ENCODE measurements around the gene HDAC4.

The HDAC4 gene

GRCh38 chr2:239397931-239398471 lies 2.8 kb downstream of the HDAC4 start:
- TF ChIP-seq YY1 (IDR thresholded peaks at IDR 0.05; ENCODE audit: low read depth), result no peak
- TF ChIP-seq REST (IDR thresholded peaks at IDR 0.05; ENCODE audit: low read depth), result no peak
- TF ChIP-seq CREB1 (IDR thresholded peaks at IDR 0.05; ENCODE audit: low read depth), result no peak
- no peak for TF ChIP-seq CEBPB (IDR thresholded peaks at IDR 0.05)
- no peak for TF ChIP-seq RAD21 (IDR thresholded peaks at IDR 0.05; ENCODE audit: low read depth)
- TF ChIP-seq FOXM1 (IDR thresholded peaks at IDR 0.05; ENCODE audit: borderline replicate concordance, low read depth), result no peak
- TF ChIP-seq TAF1 (IDR thresholded peaks at IDR 0.05; ENCODE audit: low read depth), result no peak
- no peak for TF ChIP-seq EGR1 (IDR thresholded peaks at IDR 0.05)
- TF ChIP-seq EP300 (IDR thresholded peaks at IDR 0.05; ENCODE audit: borderline replicate concordance), result no peak

GRCh38 chr2:239396881-239397681 lies 3.7 kb downstream of the HDAC4 start:
- TF ChIP-seq ZBTB7A (IDR thresholded peaks at IDR 0.05; ENCODE audit: low read depth) (no peak), RAD21 (IDR thresholded peaks at IDR 0.05; ENCODE audit: low read depth) (peak; percentile 31; the same call in 1 of the 2 replicates)

GRCh38 chr2:239395524-239395923 lies 5.3 kb downstream of the HDAC4 start:
- no peak for TF ChIP-seq YY1 (IDR thresholded peaks at IDR 0.05; ENCODE audit: low read depth)
- no peak for TF ChIP-seq EGR1 (IDR thresholded peaks at IDR 0.05)
- TF ChIP-seq EP300 (IDR thresholded peaks at IDR 0.05; ENCODE audit: borderline replicate concordance), result no peak
- TF ChIP-seq TAF1 (IDR thresholded peaks at IDR 0.05; ENCODE audit: low read depth), result no peak
- no peak for TF ChIP-seq TEAD4 (IDR thresholded peaks at IDR 0.05)

- TF ChIP-seq EGR1 (IDR thresholded peaks at IDR 0.05), result no peak
- TF ChIP-seq CREB1 (IDR thresholded peaks at IDR 0.05; ENCODE audit: low read depth), result no peak
- no peak for TF ChIP-seq FOXM1 (IDR thresholded peaks at IDR 0.05; ENCODE audit: borderline replicate concordance, low read depth)
- TF ChIP-seq TEAD4 (IDR thresholded peaks at IDR 0.05), result no peak
- no peak for TF ChIP-seq RAD21 (IDR thresholded peaks at IDR 0.05; ENCODE audit: low read depth)
- no peak for TF ChIP-seq YY1 (IDR thresholded peaks at IDR 0.05; ENCODE audit: low read depth)
- TF ChIP-seq TCF12 (IDR thresholded peaks at IDR 0.05; ENCODE audit: low read depth), result no peak
- no peak for TF ChIP-seq REST (IDR thresholded peaks at IDR 0.05; ENCODE audit: low read depth)
- no peak for TF ChIP-seq TAF1 (IDR thresholded peaks at IDR 0.05; ENCODE audit: low read depth)
- TF ChIP-seq CEBPB (IDR thresholded peaks at IDR 0.05), result no peak
- no peak for TF ChIP-seq NFIC (IDR thresholded peaks at IDR 0.05)
- TF ChIP-seq ZBTB7A (IDR thresholded peaks at IDR 0.05; ENCODE audit: low read depth), result no peak
- no peak for TF ChIP-seq EP300 (IDR thresholded peaks at IDR 0.05; ENCODE audit: borderline replicate concordance)
- TF ChIP-seq MAX (IDR thresholded peaks at IDR 0.05), result no peak
- TF ChIP-seq USF1 (IDR thresholded peaks at IDR 0.05), result no peak
Observed at GRCh38 chr2:239394978-239395377, 5.8 kb downstream of the HDAC4 start.

GRCh38 chr2:239394346-239394945 lies 6.4 kb downstream of the HDAC4 start:
- TF ChIP-seq TAF1 (IDR thresholded peaks at IDR 0.05; ENCODE audit: low read depth), result no peak
- TF ChIP-seq TEAD4 (IDR thresholded peaks at IDR 0.05), result no peak
- no peak for TF ChIP-seq MAX (IDR thresholded peaks at IDR 0.05)

GRCh38 chr2:239393941-239394340 lies 6.9 kb downstream of the HDAC4 start:
- TF ChIP-seq MAX (IDR thresholded peaks at IDR 0.05), result no peak
- no peak for TF ChIP-seq EGR1 (IDR thresholded peaks at IDR 0.05)
- no peak for TF ChIP-seq NFIC (IDR thresholded peaks at IDR 0.05)
- TF ChIP-seq TEAD4 (IDR thresholded peaks at IDR 0.05), result no peak
- TF ChIP-seq YY1 (IDR thresholded peaks at IDR 0.05; ENCODE audit: low read depth), result no peak
- TF ChIP-seq USF1 (IDR thresholded peaks at IDR 0.05), result no peak
- TF ChIP-seq TCF12 (IDR thresholded peaks at IDR 0.05; ENCODE audit: low read depth), result no peak
- TF ChIP-seq CREB1 (IDR thresholded peaks at IDR 0.05; ENCODE audit: low read depth), result no peak

All from Ishikawa (cell line).